ENCODE data around the gene DNAI1. TPM values are rescaled to one million over a fixed set of nuclear protein-coding genes. Genes with fewer than 3 reads are reported as not detected.

Gene DNAI1
- total and polyA plus RNA-seq, 4 donors, result 4.6 to 26.2 (median 9.2) TPM

- DNase-seq, result peak in 1 of 3 donors; percentile 31
- TF ChIP-seq CTCF (IDR thresholded peaks at IDR 0.05; ENCODE audit: control extremely low read depth, extremely low read depth), result no peak
- H3K4me1 ChIP-seq (ENCODE audit: control insufficient read depth in 5 of 5, insufficient read depth in 5 of 5, low read length in 5 of 5), result peaks cover 0 to 30% (median 9%) of the 10 kb centered on the region in 5 donors
- H3K9ac ChIP-seq (ENCODE audit: insufficient read depth in 1 of 2, low read length in 2 of 2), result no peak overlapping the region
- no peaks in the 10 kb centered on the region for H3K9me3 ChIP-seq (ENCODE audit: control insufficient read depth in 4 of 4, insufficient read depth in 3 of 4, low read length in 3 of 4)
- 64 to 75% methylated on average over 9 of the region's 9 CpGs for WGBS, 2 donors
- H3K27me3 ChIP-seq (ENCODE audit: control insufficient read depth in 3 of 3, insufficient read depth in 3 of 3, low read length in 2 of 3), result peaks cover 0 to 3% (median 0%) of the 10 kb centered on the region in 3 donors
- ATAC-seq (ENCODE audit: insufficient read depth, low FRiP score), result no peak
- no peaks in the 10 kb centered on the region for H3K36me3 ChIP-seq (ENCODE audit: control insufficient read depth in 4 of 4, insufficient read depth in 4 of 4, low read length in 4 of 4)
- H3K27ac ChIP-seq (ENCODE audit: low read depth in 1 of 2, low read length in 1 of 2), result no peak overlapping the region
- no peak overlapping the region for H3K4me3 ChIP-seq
Measured at GRCh38 chr9:34512131-34513078, 53.8 kb downstream of the DNAI1 start.

DNA sequence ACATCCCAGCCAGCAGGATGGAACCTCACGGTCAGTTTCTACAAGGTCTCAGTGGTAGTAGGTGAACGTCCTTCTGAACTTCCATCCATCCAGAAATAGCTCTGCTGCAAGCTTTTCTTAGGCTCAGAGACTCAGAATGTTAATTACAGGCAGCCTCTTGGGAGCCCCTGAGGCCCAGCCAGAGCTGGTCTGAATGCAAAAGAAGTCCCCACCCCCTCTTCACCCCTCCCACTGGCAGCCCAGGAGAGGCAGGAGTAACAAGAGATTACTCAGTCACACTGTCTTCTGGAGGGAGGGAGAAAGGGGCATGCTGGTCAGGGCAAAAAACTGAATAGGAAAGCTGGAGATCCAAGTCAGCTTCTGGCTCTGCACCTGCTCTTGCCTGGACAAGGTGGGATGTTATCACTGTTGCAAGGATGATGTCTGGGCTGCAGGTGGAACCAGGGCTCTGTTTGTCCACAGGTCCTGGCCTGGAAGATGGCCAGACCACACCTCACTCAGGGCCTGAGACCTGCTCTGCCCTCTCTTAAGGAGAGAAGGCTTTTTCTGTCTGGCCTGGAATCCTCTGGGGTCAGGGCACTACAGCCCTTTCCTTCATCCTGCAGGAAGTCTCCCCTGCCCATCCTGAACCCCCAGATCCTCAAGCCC is 55.1 kb downstream of the DNAI1 start:
- Histone ChIP-seq H3K9me3 (ENCODE audit: control insufficient read depth in 4 of 4, insufficient read depth in 3 of 4, low read length in 3 of 4) (no peaks in the 10 kb centered on the region), H3K4me3 (no peak overlapping the region), H3K36me3 (ENCODE audit: control insufficient read depth in 4 of 4, insufficient read depth in 4 of 4, low read length in 4 of 4) (no peaks in the 10 kb centered on the region), H3K4me1 (ENCODE audit: control insufficient read depth in 5 of 5, insufficient read depth in 5 of 5, low read length in 5 of 5) (peaks cover 0 to 30% (median 9%) of the 10 kb centered on the region in 5 donors), H3K27me3 (ENCODE audit: control insufficient read depth in 3 of 3, insufficient read depth in 3 of 3, low read length in 2 of 3) (peaks cover 0 to 3% (median 0%) of the 10 kb centered on the region in 3 donors), H3K9ac (ENCODE audit: insufficient read depth in 1 of 2, low read length in 2 of 2) (no peak overlapping the region), H3K27ac (ENCODE audit: low read depth in 1 of 2, low read length in 1 of 2) (no peak overlapping the region)
- 94 to 97% methylated on average over 2 of the region's 2 CpGs for WGBS, 2 donors
- no peak for TF ChIP-seq CTCF (IDR thresholded peaks at IDR 0.05; ENCODE audit: control extremely low read depth, extremely low read depth)
- ATAC-seq (ENCODE audit: insufficient read depth, low FRiP score), result no peak
- DNase-seq, result no peak

DNA sequence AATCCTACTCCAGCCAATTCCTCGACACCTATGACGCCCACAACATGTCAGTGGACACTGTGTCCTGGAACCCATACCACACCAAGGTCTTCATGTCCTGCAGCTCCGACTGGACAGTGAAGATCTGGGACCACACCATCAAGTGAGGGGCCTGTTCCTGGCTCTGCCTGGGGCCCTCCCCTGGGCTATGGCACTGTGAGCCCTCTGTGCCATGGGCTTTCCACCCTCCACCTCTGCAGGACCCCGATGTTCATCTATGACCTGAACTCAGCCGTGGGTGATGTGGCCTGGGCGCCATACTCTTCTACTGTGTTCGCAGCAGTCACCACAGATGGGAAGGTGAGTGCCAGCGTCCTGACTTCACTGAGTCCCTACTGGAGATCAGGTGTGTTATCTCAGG is 55.8 kb downstream of the DNAI1 start:
- H3K4me3 ChIP-seq, result no peak overlapping the region
- H3K9ac ChIP-seq (ENCODE audit: insufficient read depth in 1 of 2, low read length in 2 of 2), result no peak overlapping the region
- no peaks in the 10 kb centered on the region for H3K9me3 ChIP-seq (ENCODE audit: control insufficient read depth in 4 of 4, insufficient read depth in 3 of 4, low read length in 3 of 4)
- DNase-seq, result no peak
- no peaks in the 10 kb centered on the region for H3K36me3 ChIP-seq (ENCODE audit: control insufficient read depth in 4 of 4, insufficient read depth in 4 of 4, low read length in 4 of 4)
- H3K4me1 ChIP-seq (ENCODE audit: control insufficient read depth in 5 of 5, insufficient read depth in 5 of 5, low read length in 5 of 5), result peaks cover 0 to 30% (median 9%) of the 10 kb centered on the region in 5 donors
- no peak overlapping the region for H3K27ac ChIP-seq (ENCODE audit: low read depth in 1 of 2, low read length in 1 of 2)
- H3K27me3 ChIP-seq (ENCODE audit: control insufficient read depth in 3 of 3, insufficient read depth in 3 of 3, low read length in 2 of 3), result peaks cover 0 to 3% (median 0%) of the 10 kb centered on the region in 3 donors
- WGBS, 2 donors, result 93 to 94% methylated on average over 8 of the region's 8 CpGs
- ATAC-seq (ENCODE audit: insufficient read depth, low FRiP score), result no peak
- TF ChIP-seq CTCF (IDR thresholded peaks at IDR 0.05; ENCODE audit: control extremely low read depth, extremely low read depth), result no peak
